22Rv1 (cell line): Measurements from ENCODE around the gene ELP4.

Experiments
- H3K27ac ChIP-seq: fragments of 450-650 bp; 2 replicates; pipeline ENCODE4 v1.5.1; 2017
- ZFX ChIP-seq: fragments of 450-650 bp; IDR thresholded peaks from 2 replicates; pipeline ENCODE4 v1.6.1; 2017; ENCODE audit warnings: antibody characterized with exemption, borderline replicate concordance
- TF ChIP-seq, protein P1 (sequence below): fragments of 450-650 bp; IDR thresholded peaks from 2 replicates; pipeline ENCODE4 v1.5.1; 2017; ENCODE audit warnings: mild to moderate bottlenecking

Gene ELP4

DNA sequence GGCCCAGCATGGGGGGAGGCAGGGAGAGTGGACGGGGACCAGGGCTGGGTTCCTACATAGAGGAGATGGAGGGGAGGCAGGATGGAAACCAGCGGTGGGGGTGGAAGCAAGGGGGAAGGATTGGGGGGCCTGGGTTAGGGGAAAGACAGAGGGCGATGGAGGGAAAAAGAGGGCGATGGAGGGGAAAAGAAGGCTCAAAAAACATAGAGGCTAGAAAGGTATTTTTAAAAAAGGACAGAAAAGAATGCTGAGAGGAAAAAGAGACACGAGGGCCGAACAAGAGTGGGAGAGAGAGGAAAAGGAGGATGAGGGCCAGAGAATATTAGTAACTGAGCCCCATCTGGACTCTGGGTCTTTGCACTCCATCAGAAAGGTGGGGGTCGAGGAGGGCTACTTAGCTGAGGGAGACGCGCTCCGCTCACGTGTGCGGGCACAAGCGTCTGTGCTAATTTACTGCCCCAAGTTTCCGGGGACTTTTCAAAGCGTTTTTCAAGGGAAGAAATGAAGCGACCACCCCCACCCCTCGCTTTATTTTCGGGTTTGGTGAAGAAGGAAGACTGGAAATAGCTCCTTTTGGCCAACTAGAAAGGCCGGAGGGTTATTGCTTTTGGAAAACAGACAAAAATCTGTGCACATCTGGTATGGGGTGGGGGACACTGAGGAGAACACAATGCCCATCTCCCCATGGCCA is 287.1 kb downstream of the ELP4 start:
- no peak for TF ChIP-seq ZFX
- TF ChIP-seq, protein P1, sequence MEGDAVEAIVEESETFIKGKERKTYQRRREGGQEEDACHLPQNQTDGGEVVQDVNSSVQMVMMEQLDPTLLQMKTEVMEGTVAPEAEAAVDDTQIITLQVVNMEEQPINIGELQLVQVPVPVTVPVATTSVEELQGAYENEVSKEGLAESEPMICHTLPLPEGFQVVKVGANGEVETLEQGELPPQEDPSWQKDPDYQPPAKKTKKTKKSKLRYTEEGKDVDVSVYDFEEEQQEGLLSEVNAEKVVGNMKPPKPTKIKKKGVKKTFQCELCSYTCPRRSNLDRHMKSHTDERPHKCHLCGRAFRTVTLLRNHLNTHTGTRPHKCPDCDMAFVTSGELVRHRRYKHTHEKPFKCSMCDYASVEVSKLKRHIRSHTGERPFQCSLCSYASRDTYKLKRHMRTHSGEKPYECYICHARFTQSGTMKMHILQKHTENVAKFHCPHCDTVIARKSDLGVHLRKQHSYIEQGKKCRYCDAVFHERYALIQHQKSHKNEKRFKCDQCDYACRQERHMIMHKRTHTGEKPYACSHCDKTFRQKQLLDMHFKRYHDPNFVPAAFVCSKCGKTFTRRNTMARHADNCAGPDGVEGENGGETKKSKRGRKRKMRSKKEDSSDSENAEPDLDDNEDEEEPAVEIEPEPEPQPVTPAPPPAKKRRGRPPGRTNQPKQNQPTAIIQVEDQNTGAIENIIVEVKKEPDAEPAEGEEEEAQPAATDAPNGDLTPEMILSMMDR: no peak
- H3K27ac ChIP-seq: no peak overlapping the region

DNA sequence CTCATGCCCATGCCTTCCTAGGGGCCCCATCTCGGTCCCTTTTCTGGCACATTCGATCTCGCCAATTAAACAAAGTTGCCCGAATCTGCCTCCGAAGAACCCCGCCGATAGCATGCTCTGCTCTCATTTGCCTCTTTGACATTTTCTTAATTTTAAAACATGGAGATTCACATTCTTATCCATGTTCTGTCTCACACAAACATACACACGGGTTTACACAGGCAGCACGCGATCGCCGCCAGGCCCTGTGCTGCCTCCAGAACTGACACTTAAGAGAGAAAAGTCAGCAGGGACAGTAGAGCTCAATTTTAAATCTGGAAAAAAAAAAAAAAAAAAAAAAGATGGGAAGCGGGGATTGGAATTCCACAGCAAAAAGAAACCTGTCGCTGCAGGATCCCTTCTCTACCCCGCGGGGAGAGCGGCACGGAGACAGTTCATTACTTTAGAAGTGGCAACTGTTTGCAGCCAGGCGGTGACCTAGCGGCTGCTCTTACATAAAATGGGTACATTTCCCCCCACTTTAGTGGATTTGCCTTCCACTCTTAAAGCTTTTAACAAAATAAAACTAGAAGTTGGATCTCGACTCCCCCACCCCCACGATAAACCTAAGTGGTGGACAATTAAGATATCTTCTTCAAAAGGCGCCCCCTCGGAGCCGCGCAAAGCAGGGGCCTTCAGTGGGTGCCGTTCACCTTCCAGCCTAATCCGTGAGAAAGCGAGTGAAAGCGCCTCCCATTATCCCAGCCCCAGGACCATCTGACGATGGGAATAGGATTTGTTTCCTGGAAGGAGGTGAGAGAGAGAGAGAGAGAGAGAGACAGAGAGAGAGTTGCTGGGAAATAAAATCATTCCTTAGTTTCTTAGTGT is 287.9 kb downstream of the ELP4 start:
- TF ChIP-seq, protein P1: no peak
- TF ChIP-seq ZFX: no peak
- H3K27ac ChIP-seq: no peak overlapping the region

DNA sequence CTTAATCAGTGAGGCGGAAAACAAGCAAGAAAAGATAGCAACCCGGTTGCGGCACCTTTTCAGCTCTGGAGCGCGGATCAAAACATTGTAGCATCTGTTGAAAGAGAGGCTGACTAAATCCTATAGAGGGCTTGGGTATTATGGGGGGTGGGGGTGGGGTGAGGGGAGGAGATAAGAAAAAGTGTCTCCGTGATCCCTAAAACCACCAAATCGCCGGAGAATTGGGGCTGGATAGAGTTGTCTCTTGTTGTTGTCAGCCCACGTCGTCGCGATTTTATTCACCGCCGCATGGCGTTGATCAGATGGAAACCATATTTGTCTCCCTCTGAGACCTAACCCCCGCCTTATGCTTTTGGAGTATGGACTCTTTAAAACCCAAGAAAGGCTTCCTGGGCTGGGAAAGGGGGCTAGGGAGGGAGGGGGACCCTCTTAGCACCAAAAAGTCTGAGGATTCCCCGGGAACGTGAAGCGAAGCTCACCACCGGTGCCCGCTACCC is 288.5 kb downstream of the ELP4 start:
- TF ChIP-seq, protein P1: no peak
- TF ChIP-seq ZFX: no peak
- H3K27ac ChIP-seq: no peak overlapping the region

DNA sequence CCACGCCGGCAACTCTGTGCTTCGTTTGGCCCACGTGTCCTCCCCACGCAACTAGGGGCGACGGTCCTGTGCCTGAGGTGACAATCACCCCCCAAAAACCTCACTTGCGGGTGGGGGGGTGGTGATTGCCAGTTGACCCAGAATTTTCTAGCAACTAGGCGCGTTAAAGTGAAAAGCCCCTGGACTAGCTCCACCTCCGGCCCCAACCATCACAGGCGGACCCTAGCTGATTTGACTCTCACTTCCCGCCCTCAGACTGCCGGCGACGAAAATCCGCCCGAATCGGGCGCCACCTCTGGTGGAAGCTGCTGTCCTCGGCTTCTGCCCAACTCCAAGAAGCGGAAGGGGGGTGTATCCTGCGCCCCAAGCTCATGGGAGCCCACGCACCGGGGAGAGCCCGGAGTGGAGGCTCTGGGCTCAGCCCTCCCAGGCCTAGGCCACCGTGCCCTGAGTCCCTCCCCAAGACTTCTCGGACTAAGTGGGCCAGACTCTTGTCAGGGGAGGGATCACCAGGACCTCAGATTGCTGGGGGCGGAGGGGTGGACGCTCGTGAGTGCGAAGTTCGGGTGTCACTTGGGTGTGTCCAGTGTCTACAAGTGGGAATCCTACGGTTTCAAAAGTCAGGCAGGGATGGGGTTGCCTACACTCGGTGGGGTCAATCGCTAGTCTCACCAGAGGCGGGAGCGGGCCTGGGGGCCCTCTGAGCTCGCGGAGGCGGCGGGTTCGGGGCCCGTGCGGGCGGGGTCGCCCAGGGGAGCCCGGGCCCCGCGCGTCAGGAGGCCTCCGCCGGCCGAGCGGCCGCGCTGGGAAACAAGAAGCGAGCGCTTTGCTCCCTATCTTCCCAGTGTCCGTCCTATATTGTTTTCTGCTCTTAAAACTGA is 289.2 kb downstream of the ELP4 start:
- H3K27ac ChIP-seq: no peak overlapping the region
- TF ChIP-seq, protein P1: no peak
- TF ChIP-seq ZFX: no peak

DNA sequence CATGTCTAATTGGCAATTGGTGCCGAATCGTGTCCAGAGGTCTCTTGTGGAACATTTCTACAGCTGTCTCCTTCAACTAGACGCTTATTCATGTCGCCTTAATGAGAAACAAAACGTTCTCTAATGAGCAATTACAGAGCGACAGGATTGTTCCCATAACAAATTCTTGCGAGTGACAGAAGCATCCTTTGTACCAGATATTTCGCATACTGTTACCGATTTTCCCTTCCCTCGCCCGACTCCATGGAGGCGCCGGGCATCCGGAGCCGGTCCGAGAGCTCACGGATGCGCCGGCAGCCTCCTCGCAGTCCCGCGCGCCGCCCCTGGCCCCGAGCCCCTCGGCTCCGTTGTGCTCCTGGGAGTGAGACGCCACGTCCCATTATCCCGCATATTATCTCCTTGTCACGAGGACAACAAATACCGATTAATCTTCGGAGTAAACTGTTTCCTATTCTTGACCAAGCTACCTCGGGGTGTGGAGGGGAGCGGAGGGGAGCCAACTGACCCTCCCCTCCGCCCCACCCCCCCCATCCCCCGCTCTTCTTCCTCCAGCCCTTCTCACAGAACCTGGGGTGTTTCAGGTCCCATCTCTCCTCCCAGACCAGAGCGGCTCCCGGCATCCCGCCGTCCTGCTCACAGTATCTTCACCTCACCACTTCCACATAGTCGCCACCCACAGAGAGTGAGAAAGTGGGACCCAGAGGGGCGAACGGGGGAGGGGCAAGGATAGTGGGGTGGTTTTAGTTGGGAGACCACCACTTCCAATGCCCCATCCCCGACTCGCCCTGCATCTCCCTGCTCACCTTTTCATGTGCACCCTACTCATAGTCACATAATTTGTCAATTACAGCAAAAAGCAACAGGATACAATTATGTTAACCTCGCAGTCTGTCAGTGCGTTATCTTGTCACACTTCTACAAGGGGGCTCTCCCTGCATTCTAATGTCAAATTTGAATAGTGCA is 290.1 kb downstream of the ELP4 start:
- H3K27ac ChIP-seq: no peak overlapping the region
- TF ChIP-seq ZFX: no peak
- TF ChIP-seq, protein P1: no peak

DNA sequence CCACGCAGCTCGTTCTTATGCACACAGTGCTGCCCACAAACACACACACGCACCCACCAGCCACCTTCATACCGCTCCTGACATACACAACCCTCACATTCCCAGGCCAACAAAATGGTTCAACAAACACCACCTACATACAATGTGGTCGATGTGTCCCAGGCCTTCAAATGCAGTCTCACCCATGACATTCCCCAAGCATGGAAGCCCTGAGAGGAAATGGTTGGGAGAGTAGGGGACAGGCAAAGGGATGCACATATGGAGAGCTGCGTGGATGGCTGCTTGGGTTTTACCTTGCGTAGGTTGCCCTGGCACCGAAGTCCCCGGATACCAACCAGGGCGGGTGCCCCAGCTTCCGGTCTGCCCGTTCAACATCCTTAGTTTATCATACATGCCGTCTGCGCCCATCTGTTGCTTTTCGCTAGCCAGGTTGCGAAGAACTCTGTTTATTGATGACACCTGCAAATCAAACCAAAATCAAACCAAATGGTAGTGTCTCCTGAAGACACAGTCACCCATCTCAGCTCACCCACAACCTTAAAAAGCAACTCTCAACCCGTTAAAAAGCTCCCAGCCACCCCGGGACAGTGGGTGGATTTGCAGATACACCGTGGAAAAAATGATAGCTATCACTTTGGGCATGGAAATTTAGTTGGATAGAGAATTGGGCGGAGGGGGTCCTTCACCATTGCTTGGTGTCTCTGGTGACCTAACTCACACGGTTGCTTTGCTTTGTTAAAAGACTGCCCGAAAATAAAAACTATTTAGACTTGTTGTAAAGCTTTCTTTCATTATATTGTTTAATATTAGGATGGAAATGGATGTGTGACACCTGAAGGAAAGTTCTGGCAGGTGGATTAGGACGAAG is 291.1 kb downstream of the ELP4 start:
- no peak for TF ChIP-seq ZFX
- TF ChIP-seq, protein P1: no peak
- no peak overlapping the region for H3K27ac ChIP-seq
